ENCODE data around the gene CYP4A22.
"Not testable (repeated sequence)": the region's sequence is repeated elsewhere in the genome, so short reads cannot be mapped to it uniquely, and the experiment has no call there.

Gene CYP4A22, protein sequence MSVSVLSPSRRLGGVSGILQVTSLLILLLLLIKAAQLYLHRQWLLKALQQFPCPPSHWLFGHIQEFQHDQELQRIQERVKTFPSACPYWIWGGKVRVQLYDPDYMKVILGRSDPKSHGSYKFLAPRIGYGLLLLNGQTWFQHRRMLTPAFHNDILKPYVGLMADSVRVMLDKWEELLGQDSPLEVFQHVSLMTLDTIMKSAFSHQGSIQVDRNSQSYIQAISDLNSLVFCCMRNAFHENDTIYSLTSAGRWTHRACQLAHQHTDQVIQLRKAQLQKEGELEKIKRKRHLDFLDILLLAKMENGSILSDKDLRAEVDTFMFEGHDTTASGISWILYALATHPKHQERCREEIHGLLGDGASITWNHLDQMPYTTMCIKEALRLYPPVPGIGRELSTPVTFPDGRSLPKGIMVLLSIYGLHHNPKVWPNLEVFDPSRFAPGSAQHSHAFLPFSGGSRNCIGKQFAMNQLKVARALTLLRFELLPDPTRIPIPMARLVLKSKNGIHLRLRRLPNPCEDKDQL

DNA sequence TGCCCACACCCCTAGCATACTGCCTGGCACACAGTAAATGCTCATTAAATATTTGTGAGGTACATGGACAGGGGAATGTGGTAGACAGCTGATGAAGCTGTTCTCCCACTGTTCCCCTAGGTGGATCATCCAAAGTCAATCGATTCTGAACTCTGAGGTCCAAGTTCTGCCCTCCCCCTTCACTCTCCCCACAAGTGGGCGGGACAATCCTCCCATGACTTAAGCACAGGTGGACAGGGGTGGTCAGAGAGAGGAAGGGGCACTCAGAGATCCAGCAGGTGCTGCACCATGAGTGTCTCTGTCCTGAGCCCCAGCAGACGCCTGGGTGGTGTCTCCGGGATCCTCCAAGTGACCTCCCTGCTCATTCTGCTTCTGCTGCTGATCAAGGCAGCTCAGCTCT lies at the start of gene CYP4A22:
TSS of gene CYP4A22 (plus strand) at position 244 of the 400 bp plus-strand sequence. CDS start at position 289, 45 bp downstream.
- no peak for DNase-seq

DNA sequence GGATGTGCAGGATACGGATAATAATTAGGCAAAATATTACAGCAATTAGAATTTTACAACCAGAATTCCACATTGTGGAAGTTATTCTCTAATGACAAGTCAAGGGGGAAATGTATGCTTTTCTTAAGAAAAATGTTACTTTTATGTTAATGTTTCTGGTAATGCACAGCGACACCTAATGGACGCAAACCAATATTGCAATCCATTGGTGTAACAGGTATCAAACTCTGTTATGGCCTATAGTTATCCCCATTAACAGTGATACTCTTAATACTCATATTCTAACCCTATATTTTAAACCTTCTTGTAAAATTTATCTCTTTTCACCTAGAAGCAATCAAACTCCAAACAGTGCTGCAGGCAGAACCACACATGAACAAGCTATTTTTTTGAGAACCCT lies 47.9 kb upstream of the CYP4A22 start:
- not testable (repeated sequence) for DNase-seq

DNA sequence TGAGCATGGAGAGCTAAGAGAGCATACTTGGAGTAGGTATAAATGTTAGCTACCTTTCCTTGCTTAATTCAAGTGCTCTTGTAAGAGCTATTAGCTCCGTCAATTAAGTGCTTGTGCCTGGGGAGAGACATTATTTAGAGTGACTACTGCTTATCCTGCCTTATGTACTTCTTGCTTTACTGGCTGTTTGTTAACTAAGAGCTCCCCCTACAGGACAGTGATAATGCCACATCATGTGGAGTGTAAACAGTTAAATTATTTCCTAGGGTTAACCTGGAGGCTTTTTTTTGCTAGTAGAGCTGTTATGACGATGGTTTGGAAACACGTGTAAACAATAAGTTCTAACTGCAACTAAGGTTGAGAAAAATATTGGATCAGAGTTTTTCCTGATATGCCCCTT lies 45.8 kb upstream of the CYP4A22 start:
- DNase-seq: not testable (repeated sequence)

DNA sequence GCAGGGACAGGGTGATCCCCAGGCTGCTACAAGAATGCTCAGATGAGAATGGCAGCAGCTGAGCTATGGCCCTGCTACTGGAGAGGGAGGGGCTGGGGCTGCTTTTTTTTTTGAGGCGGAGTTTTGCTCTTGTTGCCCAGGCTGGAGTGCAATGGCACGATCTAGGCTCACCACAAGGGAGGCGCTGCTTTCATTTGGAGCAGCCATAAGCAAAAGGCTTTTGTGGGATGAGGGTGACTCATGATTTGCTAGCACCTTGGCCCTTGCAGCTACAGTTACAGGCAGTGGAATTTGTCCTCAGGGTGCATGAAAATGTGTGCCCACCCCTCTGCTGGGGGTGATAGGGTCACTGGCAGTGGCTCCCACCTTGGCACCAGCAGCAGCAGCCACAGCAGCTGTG lies 32.4 kb upstream of the CYP4A22 start:
- DNase-seq: no peak

DNA sequence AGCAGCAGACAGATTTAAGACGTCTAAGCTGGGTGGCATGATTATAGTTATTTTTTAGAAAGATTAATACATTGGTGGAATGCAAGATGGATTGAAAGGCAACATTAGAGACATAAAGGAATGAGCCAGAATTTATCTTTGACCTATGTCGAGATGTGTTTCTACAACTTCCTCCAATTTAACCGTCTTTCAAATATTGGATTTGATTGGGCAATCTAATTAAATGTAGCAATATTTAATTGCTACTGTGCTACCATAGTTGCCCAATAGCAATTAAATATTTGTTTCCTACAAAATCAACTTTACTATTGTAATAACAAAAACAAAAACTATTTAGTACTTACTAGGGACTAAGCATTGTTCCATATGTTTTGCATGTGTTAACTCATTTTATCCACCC lies 30.4 kb upstream of the CYP4A22 start:
- DNase-seq: no peak

DNA sequence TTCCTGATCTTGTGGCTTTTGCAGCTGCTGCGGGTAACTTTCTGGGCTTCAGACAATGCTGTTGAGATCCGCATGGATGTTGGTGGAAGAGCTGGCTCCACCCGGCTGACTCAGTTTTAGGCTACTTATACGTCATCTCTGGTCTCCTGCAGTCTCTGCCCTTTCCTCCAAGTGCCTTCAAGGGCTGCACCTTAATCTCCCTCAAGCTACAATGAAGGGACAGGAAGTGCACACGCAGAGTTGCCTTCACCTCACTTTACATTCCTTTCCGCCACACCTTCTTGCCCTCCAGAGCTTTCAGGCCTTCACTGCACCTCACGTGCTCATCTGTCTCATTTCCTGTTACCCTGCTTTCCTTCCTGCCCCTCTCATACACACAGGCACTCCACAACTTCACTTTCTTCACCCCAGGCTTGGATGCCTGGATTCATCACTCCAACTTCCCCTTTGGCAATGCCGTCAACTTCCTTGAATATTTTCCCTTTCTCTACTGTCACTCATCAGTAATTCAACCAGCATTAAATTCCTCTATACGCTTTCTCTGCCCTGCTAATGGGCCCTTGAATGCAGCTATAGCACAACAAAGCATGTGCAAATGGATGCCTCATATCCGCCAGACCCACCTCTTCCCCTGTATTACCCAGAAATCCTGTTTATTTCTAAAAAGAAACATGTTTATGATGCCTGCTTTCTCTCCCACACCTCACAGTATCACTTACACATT lies 29.2 kb upstream of the CYP4A22 start:
- DNase-seq: not testable (repeated sequence)

DNA sequence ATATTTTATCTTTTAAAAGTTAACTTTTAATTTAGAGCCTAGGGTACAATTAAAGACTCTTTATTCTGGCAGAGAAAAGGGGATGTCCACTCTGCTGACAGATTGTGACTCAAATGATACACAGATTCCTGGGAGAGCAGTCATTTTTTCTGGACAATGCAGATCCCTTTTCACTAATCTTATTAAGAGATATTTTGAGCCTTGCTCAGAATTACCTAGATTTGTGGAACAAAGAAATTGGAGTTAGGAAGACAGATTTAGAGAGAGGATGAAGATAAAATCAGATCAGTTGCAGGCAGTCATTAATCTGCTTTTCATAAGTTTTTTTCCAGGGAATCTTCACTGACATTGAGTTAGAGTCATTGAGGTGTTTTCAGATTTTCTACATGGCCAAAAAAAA lies 27.8 kb upstream of the CYP4A22 start:
- DNase-seq: not testable (repeated sequence)

DNA sequence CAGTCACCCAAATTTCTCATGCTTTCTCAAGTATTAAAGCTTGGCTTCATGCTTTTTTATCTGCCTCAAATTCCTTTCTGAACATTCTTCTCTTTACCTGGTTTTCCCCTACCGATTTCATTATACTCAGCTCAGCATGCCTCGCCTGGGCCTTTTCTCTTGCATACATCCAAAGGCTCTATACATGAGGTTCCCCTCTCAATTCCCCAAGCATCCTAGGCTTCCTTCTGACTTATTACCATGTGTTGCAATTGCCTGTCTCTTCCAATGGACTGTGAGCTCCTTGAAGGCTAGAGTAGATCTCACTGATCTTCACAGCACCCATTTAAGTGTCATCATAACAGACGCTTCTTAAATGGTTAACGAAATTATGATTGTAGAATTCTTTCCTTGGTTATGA lies 24.1 kb upstream of the CYP4A22 start:
- no peak for DNase-seq

DNA sequence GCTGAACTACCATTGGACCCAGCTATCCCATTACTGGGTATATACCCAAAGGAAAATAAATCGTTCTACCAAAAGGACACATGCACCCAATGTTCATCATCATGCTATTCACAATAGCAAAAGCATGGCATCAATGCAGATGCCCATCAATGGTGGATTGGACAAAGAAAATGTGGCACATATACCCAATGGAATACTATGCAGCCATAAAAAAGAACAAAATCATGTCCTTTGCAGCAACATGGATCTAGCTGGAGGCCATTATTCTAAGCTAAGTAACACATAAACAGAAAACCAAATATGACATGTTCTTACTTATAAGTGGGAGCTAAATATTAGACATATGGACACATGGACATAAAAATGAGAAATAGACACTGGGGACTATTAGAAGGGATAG lies 16.2 kb upstream of the CYP4A22 start:
- not testable (repeated sequence) for DNase-seq

DNA sequence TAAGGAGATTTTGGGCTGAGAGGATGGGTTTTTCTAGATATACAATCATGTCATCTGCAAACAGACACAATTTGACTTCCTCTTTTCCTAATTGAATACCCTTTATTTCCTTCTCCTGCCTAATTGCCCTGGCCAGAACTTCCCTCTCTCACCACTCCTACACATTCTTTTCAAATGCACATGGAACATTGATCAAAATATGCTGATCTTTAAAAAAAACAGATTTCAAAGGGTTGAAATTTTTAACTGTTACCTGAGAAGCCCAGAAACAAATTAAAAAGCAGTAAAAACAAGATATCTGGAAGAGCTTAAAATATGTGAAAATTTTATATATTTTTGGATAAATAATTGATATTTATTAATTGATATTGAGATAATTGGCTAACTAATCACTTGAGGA lies 12.4 kb upstream of the CYP4A22 start:
- not testable (repeated sequence) for DNase-seq

DNA sequence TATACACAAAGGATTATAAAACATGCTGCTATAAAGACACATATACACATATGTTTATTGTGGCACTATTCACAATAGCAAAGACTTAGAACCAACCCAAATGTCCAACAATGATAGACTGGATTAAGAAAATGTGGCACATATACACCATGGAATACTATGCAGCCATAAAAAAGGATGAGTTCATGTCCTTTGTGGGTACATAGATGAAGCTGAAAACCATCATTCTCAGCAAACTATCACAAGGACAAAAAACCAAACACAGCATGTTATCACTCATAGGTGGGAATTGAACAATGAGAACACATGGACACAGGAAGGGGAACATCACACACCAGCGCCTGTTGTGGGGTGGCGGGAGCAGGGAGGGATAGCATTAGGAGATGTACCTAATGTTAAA lies 10.2 kb upstream of the CYP4A22 start:
- not testable (repeated sequence) for DNase-seq

DNA sequence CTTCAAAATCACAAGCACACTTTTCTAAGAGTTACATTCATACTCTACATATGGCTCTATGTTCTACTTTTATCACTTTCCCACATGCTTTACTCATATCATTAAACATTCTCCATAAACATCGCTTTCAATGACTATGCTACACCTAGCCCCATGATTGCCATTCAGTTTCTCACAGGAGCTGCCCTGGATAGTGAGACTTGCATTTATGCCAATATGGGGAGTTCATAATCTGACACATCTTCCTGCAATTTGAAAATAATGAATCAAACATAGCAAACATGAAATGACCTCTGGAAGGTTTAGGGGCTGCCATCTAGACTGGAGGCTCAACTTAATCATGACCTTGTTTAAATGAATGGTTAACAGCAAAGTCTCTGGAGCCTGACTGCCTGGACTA lies 9.0 kb upstream of the CYP4A22 start:
- no peak for DNase-seq

DNA sequence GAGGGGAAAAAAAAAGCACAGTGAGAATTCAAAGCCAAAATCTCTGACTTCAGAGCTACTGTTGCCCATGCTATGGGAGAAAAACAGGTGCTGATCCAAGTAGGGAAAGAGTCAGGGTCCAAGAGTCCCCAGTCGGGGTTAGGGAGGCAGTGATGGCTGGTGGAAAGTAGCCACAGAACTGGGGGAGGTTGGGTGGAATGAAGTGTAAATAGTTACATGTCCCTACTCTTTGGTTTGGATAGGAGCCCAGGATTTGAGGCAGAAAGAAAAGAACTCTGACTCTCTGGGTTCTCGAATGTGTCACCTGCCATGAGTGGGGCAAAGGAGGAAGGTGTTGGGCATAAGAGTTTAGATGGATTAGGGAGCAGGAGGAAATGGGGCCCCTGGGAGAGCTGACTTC lies 8.4 kb upstream of the CYP4A22 start:
- not testable (repeated sequence) for DNase-seq

DNA sequence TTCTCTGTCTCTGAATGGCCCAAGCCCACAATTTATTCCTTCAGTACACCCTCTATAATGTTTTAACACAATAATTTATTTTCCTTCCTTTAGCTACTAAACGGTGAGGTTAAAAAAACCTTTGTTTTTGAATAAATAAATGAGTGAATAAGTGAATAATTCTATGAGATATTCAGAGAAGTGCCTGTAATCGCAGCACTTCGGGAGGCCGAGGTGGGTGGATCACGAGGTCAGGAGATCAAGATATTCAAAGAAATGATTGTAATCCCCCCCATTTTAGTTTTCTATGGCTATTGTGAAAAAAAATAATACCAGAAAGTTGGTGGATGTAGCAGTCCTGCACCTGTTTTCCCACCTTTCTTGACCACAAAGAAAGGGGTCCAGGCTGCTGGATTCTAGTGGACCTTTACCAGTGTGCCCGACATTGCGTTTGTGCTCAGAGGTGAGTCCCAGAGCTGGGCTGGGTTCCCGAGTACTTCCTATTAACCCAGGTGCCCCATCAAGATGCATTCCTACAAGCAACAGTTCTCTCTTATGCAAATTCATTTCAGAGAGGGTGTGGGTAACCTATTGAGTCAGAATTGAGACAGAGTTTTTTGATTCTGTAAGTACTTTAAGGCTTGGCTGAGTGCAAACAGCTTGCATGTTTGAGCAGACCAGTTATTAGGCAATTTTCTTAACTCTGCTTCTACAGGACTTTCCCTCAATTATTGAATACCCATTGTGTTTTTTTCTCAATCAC lies 7.6 kb upstream of the CYP4A22 start:
- DNase-seq: not testable (repeated sequence)

DNA sequence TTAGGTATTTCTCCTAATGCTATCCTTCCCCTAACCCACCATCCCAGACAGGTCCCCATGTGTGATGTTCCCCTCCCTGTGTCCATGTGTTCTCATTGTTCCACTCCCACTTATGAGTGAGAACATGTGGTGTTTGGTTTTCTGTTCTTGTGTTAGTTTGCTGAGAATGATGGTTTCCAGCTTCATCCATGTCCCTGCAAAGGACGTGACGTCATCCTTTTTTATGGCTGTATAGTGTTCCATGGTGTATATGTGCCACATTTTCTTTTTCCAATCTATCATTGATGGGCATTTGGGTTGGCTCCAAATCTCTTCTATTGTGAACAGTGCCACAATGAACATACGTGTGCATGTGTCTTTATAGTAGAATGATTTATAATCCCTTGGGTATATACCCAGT lies 4.6 kb upstream of the CYP4A22 start:
- not testable (repeated sequence) for DNase-seq

DNA sequence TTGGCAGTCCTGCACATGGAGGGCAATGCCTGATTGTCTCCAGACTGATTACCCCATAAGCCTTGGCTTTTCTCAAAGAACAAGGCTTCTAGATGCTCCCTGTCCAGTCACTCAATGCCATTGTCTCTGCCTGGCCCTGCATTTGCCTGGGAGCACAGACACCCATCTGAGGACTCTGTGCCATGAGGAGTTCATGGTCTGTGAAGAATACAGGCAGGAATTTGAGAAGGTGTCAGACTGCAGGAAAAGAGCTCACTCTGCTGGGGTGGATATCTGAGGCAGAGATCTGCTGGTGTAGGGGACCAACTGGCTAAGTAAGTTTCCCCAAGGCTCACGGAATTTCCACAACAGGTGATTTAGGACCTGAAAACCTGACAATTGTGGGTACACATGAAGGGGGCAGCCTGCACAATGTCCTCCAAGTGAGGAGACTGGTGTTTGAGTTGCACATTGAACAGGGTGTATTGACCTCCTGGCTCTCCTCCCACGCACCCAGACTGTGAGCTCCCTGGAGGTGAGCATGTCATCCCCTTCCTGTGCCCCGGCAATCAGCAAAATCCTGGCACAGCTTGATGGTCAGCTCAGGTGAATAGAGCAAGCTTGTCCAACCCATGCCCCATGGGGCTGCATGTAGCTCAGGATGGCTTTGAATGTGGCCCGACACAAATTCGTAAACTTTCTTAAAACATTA lies 829 bp downstream of the CYP4A22 start:
- DNase-seq: no peak

DNA sequence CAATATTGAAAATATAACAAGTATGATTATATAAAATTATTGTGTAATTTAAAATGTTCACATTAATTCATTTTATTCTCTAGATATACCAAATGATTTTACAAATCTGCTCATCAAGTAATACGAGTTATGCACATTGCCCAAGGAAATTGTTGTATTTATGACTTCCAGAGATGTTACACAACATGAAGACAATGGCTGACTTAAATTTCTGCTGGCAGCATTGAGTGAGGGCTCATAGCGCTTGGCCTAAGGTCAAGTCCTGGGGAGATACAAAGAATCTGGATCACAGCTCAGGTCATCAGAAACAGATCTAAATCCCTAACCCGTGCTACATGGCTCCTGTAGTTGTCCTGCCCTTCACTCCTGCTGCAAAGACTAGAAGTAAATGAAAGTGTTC lies 3.1 kb downstream of the CYP4A22 start:
- DNase-seq: not testable (repeated sequence)

DNA sequence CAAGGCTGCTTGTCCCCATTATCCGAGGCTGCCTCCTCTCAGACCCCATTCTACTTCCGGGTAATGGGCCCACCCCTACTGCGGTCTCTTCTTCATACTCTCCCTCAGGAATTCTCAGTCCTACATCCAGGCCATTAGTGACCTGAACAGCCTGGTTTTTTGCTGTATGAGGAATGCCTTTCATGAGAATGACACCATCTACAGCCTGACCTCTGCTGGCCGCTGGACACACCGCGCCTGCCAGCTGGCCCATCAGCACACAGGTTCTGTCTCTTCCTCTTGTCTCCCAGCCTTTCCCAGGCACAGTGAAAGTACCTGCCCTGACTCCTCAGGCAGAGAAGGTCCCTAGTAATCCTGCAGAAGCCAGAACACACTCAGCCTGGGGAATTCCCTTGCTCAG lies 6.4 kb downstream of the CYP4A22 start:
- not testable (repeated sequence) for DNase-seq

DNA sequence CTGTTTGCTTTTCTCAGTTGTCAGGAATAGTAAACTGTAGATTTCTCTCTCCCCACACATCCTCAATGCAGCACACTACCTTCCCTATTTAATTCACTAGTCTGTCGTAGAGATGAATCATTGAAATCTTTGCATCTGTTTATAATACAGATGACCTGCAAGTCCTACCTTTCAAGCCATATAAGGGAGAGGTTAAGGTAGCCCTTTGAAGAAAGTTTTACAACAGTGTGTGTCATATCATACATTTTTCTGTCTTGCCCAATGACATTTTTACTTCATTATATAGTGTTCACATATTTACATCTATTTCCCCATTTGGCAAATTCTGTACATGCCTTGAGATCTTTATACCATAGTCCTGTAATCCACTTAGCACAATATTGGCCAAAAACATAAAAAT lies 9.3 kb downstream of the CYP4A22 start:
- not testable (repeated sequence) for DNase-seq

DNA sequence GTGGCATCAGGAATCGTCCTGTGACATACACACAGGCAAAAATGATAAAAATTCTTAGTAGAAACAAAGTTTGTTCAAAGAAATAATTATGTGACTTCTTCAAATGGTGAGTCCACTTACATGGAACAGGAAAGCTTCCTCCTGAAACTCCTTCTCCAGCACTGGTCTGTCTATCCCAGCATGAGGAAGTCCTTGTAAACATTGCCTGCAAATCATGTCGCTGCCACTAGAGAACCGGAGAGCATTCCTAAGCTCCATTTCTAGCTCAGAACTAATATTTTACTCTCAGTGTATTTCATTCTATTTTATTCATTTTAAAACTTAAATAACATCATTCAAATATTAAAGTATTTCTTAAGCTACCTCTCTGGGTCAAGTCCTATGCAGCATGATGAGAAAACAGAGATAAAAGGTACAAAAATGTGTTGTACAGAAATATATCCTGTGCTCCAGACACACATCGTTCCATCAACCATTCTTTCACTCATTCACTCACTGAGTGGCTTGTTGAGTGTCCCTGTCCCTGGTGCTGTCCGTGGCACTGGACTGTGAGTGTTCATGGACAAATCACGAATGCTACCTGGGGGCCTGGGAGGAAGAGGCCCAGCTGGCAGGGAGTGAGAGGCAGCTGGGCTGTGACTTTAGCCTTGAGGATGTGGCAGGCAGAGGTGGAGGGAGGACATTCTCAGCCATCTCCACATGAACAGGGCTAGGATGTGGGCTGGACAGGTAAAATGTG lies 10.0 kb downstream of the CYP4A22 start:
- DNase-seq: no peak

DNA sequence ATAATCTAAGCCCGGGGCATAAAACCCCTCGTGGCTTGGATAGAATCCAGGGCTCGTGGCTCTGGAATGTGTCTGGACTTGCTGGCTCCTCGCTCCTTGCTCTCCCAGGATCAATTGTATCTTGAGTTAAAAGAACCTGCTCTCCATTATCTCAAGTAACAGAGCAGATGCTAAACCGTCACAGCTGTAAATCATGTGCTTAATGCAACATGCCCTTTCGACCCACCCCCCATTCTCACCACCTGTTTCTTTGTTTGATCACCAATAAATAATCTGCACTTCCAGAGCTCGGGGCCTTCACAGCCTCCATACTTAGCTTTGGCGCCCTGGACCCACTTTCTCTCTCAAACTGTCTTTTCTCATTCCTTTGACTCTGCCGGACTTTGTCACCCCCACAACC lies 11.9 kb downstream of the CYP4A22 start:
- DNase-seq: not testable (repeated sequence)

DNA sequence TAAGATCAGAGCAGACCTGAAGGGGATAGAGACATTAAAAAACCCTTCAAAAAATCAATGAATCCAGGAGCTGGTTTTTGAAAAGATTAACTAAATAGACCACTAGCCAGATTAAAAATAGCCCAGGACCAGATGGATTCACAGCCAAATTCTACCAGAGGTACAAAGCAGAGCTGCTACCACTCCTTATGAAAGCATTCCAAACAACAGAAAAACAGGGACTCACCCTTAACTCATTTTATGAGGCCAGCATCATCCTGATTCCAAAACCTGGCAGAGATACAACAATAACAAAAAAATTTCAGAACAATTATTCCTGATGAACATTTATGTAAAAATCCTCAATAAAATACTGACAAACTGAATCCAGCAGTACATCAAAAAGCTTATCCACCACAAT lies 19.2 kb downstream of the CYP4A22 start:
- not testable (repeated sequence) for DNase-seq
